Germinal center (tissue), 1 donor: ENCODE data around the gene RMDN3.
A peak's percentile ranks its signal among the peaks of the same experiment; 100 is the strongest.

ENCODE experiments used
- DNase-seq: peaks from one replicate; pipeline ENCODE4 v3.0.0; 2012; ENCODE audit warnings: mixed read lengths, low spot score

Gene RMDN3

DNA sequence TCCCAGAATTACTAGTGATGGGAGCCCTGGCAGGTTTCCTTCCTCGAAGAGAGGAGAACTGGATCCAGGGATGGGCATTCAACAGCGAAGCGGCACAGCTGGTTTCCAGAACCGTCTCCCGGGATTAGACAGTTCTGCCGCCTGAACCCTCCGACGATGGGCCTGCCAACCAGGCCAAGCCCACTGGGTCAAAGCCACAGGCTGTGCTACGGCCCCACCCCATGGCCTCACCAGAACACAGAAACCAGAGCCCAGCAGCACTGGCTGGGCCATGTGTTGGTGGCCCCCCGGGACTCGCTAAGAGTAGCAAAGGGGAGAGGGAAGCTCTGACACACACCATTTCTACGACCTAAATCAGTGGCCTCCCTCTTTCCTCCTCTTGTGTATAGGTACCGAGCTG is 17.0 kb upstream of the RMDN3 start:
- no peak for DNase-seq

DNA sequence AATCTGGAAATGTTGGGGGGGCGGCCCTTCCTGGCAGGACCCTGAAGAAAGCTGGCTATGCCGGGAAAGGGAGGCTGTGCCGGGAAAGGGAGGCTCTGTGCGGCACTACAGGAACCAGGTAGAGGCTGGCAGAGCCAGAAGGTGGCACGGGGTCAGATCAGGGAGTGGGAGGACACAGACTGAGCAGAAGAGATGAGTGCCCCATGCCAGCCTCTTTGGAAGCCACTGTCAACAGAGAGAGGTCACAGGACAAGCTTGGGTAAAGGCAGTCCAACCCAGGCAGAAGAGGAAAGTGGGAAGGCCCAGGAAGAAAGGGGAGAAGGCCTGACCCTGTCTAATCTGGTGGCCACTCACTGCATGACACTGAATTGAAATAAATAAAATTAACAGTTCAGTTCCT is 16.2 kb upstream of the RMDN3 start:
- no peak for DNase-seq

DNA sequence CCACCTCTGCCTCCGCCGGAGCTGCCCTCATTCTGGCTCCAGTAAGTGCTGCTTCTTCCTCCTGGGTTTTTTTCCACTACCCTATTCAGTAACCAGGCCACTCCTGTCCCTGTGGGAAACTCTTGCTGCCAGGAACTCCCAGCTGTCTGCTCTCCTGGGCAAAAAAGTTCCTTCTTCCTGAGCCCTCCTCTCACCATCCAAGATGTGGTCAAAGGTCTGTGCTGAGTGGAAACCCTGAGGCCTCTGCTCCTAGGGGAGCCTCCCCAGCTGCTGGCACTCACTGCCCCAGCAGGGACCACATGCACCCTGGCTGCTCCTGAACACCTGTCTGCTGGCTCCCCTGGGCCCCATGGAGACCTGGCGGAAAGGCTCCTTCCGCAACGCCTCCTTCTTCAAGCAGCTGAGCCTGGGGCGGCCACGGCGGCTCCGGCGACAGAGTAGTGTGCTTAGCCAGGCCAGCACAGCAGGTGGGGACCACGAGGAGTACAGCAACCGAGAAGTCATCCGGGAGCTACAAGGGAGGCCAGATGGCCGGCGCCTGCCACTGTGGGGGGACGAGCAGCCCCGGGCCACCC is 15.2 kb upstream of the RMDN3 start:
- peak; percentile 60 for DNase-seq

GRCh38 chr15:40769274-40770146 is 14.5 kb upstream of the RMDN3 start, which contains the start of gene C15orf62:
TSS of gene C15orf62 (plus strand) at chr15:40769980. CDS start at chr15:40770496, 516 bp downstream.
- DNase-seq, result peak; percentile 87

GRCh38 chr15:40768521-40769273 is 13.6 kb upstream of the RMDN3 start:
- peak; percentile 71 for DNase-seq

DNA sequence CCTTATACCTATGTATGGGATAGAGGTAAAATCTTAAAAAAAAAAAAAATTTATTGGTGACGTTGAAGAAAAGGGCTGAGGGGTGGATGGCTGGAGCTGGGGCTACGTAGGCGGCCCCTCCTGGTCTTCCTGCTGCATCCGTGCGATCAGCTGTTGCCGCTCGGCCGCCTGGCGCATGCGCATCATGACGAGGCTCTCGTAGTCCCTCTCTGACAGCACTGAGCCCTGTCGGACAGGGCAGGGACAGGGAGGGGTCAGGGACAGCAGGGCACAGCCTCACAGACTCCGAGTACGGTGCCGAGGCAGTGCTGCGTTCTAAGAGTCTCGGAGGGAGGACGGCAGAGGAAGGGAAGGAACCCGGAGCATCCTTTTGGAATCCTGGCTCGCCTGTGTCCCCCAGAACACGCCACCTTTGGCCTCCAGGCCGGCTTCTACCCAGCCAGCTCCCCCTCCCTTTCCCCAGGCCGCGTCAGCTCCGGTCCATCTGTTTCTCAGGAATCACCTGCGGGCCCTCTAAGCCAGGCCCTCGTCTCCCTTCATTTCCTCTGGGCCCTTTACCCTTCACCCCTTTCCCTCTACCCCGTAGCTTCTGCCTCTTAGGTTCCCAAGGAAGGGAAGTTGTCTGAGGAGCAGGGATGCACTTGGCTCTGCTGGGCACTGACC is 12.9 kb upstream of the RMDN3 start:
- no peak for DNase-seq

- DNase-seq, result no peak
Observed at GRCh38 chr15:40766906-40767837, 12.1 kb upstream of the RMDN3 start.

DNA sequence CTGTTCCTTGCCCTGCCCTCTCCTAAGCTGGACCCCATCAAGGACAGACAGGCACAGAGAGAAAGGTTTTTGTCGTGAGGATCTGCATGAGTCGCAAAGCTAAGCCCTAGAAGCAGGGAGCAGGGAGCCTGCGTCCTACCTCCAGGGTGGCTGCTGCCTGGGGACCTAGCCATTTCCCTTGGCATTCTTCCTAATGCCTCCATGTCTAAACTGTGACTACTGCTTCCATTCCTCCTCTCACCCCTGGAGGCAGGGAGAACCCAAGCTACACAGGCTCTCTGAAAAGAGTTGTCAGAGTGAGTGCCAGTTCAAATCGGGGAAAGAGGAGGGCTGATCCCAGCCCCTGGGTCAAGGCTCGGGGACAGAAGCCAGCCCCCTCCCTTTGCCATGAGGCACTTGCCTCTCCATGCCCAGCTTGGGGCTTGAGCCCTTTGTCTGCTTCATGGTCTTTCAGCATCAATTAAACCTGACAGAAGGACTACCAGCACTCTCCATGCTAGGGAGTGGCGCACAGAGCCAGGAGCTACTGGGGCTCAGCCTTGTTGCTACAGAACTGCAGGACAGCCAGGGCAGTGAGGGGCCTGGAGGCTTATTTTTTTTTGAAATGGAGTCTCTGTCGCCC is 11.3 kb upstream of the RMDN3 start:
- no peak for DNase-seq

GRCh38 chr15:40764629-40765103 is 9.6 kb upstream of the RMDN3 start:
- no peak for DNase-seq

GRCh38 chr15:40763801-40764628 is 9.0 kb upstream of the RMDN3 start, which contains the start of gene GCHFR:
TSS of gene GCHFR (plus strand) at chr15:40764068. CDS start at chr15:40764181, 113 bp downstream.
- DNase-seq, result peak; percentile 79

DNA sequence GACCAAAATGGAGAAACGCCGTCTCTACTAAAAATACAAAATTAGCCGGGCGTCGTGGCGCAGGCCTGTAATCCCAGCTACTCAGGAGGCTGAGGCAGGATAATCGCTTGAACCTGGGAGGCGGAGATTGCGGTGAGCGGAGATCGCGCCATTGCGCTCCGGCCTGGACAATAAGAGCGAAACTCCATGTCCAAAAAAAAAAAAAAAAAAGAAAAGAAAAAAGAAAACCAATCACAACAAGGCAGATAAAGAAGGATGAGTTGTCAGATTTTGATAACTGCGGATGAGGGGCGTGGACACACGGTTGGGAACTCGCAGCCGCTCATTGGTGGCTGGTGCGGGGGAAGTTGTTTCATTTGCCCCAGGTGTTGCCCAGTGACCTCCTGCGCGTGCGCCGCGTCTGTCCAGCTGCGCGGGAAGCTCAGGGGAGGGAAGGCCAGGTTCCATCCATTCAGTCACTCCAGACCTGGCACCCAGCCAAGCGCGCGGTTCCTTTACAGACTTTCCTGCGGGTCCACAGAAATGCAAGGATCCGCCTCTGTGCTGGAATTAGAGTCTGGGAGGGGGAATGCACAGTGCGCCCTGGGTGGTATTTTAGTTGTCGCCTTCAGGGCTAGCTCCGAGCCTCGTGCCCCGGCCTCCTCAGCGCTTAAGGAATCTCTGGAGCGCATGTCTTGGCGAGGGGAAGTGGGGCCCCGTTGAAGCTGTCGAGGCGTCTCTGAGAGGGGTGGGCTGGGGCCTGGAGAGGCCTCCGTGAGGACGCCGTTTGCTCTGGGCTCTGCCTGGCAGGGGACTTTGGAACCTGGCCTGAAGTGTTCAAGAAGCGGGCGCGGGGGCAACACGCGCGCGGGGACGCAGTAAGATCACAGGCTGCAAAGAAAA is 8.1 kb upstream of the RMDN3 start:
- DNase-seq, result peak; percentile 72

DNA sequence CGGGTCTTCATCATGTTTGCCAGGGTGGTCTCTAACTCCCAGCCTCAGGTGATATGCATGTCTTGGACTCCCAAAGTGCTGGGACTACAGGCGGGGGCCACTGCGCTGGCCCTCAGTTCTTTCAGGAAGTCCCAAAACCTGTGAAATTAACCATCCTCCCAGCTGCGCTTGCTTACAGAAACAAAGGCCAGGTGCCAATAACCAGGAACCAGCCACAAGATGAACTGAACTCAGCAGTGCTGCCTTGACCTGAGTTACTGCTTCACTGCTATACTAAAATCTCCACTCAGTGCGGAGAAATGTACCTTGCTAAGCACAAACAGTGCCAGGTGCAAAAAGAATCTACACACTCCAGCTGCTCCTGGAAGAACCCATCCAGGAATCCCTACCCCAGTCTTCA is 4.9 kb upstream of the RMDN3 start:
- DNase-seq, result no peak

GRCh38 chr15:40756938-40757337 is 1.9 kb upstream of the RMDN3 start:
- no peak for DNase-seq

GRCh38 chr15:40755812-40756208 is 756 bp upstream of the RMDN3 start:
- DNase-seq, result no peak

DNA sequence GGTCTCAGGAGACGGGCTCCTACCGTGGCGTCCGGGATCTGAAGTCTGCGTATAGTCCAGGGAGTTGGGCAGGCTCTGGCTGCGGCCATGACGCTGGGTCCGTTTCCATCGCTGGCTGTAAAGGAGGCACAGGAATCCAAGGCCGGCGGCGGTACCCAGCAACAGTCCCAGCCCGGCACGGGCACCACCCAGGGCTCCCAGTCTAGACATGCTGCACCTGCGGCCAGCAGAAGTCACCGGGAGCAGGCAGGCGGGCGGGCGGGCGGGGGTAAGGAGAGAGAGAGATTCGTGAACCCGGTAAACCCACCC is 526 bp downstream of the RMDN3 start:
- DNase-seq, result peak; percentile 24

GRCh38 chr15:40751745-40752144 is 3.3 kb downstream of the RMDN3 start:
- DNase-seq, result no peak

- DNase-seq, result no peak
Observed at GRCh38 chr15:40750885-40751284, 4.2 kb downstream of the RMDN3 start.

- no peak for DNase-seq
Observed at GRCh38 chr15:40749151-40749630, 5.9 kb downstream of the RMDN3 start.
